Ishikawa (cell line): Measurements from ENCODE around the gene RAB31.

Source experiments
- NFIC ChIP-seq: IDR thresholded peaks from 2 replicates; pipeline ENCODE4 v1.6.1; 2012
- REST ChIP-seq: IDR thresholded peaks from 2 replicates; pipeline ENCODE4 v1.6.1; 2012; ENCODE audit warnings: low read depth, mild to moderate bottlenecking
- TF ChIP-seq, protein P1 (sequence below): IDR thresholded peaks from 2 replicates; pipeline ENCODE4 v1.6.1; 2012

GRCh38 chr18:9705183-9705829 lies 2.8 kb upstream of the RAB31 start:
- TF ChIP-seq, protein P1, sequence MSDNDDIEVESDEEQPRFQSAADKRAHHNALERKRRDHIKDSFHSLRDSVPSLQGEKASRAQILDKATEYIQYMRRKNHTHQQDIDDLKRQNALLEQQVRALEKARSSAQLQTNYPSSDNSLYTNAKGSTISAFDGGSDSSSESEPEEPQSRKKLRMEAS, result no peak
- TF ChIP-seq REST (no peak), NFIC (no peak)
